Testis (tissue), 2 donors: ENCODE data around the gene TRIO.

ENCODE experiments used
- CTCF ChIP-seq, 3 experiments: fragments of 450-650 bp in 2 of 3; fragments of 200-600 bp in 1 of 3; sonication (generic) in 1 of 3; IDR thresholded peaks; one replicate each; pipeline ENCODE4 v1.5.1; 2016 to 2019; ENCODE audit warnings: antibody characterized with exemption in 3 of 3, mild to moderate bottlenecking in 2 of 3, moderate library complexity in 1 of 3
- POLR2A ChIP-seq: fragments of 450-650 bp; IDR thresholded peaks from one replicate; pipeline ENCODE4 v1.6.1; 2017; ENCODE audit warnings: antibody characterized with exemption, mild to moderate bottlenecking, moderate library complexity

GRCh38 chr5:14379739-14380497, 236.8 kb downstream of the TRIO start:
- TF ChIP-seq CTCF (IDR thresholded peaks at IDR 0.05) (no peak), POLR2A (no peak)
